ENCODE measurements around the gene KRTAP10-3.

GRCh38 chr21:44530221-44530902 lies 28.2 kb downstream of the KRTAP10-3 start:
- TF ChIP-seq CTCF (IDR thresholded peaks at IDR 0.05): no peak
- TF ChIP-seq POLR2A (IDR thresholded peaks at IDR 0.05): no peak

Data from heart left ventricle (tissue), 13 donors.